RPMI7951 (cell line): ENCODE measurements around the gene GRIK3. TPM values are rescaled to one million over a fixed set of nuclear protein-coding genes. Genes with fewer than 3 reads are reported as not detected.
"Not testable (repeated sequence)": the region's sequence is repeated elsewhere in the genome, so short reads cannot be mapped to it uniquely, and the experiment has no call there.

Source experiments
- DNase-seq: peaks from one replicate; pipeline ENCODE4 v3.0.0-alpha.2; 2012; ENCODE audit warnings: low read depth
- total RNA-seq: library from RNA; depleted of rRNA; stranded (reverse); fragments of >200 nt; shearing (Covaris generic); gene quantifications from 2 replicates; pipeline ENCODE4 v1.2.3, GENCODE V29; 2014; rRNA removed

Gene GRIK3
- not detected in 2 replicates for total RNA-seq

DNA sequence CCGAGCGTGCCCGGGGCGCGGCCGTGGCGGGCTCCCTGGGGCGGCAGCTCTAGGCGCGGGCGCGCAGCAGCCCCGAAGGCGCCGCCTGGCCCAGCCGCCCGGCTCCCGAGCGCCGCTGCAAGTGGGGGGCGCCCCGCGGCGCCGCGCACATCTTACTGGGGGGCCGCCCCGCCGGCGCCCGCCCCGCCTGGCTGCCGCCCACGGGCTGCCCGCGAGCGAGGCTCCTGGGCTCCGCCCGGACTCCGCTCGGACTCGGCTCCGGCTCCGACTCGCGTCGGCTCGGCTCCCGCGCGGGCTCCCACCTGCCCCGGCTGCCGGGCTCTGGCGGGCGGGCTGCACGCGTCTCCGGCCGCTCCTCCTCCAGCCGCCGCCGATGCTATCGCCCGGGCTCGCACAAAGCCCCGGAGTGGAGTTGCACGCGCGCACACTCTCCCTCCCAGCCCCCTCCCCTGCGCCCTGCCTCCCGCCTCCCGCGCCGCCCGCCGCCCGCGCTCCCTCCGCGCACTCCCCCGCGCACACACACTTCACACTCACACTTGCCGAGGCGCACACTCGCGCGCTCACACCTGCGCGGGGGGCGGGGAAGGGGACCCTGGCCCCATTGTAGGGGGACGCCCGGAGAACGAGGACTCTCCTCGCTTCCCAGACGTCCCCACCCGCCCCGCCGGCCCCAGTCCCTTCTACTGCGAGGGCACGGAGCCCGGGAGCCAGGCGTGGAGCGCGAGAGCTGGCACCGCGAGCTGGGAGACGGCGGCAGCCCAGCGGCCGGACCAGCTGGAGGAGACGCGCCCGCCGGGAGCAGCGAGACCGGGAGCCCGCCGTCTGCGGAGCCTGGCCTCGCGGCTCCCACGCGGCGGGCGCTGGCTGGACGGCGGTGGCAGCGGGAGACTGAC is at the start of gene GRIK3:
Gene GRIK3, minus strand, starts transcription at position 395 of the 893 bp plus-strand sequence. CDS start 407 bp downstream, outside the sequence.
- DNase-seq = no peak

DNA sequence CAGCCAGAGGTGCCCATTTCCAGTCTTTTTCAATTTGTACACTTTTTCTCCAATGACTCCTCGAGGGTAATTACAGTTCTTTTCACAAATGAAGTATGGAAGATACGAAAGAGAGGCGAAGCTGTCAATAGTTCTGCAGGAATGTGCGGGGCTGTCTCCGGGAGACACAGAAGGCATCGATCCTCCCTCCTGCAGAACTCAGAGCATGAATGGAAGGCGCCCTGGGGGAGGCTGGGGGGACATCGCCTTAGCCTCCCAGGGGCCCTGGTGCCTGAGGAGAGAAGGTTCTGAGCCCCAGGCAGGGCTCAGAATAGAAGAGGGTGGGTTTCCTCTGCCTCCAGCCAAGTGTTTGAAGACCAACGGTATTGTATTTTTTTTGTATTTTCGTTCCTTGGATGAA is 49.7 kb upstream of the GRIK3 start:
- DNase-seq = no peak

- peak; percentile 3 for DNase-seq
Measured at GRCh38 chr1:37083603-37084002, 49.3 kb upstream of the GRIK3 start.

DNA sequence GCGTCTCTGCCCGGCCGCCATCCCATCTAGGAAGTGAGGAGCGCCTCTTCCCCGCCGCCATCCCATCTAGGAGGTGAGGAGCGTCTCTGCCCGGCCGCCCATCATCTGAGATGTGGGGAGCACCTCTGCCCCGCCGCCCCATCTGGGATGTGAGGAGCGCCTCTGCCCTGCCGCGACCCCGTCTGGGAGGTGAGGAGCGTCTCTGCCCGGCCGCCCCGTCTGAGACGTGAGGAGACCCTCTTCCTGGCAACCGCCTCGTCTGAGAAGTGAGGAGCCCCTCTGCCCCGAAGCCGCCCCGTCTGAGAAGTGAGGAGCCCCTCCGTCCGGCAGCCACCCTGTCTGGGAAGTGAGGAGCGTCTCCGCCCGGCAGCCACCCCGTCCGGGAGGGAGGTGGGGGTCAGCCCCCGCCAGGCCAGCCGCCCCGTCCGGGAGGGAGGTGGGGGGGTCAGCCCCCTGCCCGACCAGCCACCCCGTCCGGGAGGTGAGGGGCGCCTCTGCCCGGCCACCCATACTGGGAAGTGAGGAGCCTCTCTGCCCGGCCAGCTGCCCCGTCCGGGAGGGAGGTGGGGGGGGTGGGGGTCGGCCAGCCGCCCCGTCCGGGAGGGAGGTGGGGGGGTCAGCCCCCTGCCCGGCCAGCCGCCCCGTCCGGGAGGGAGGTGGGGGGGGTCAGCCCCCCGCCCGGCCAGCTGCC is 46.1 kb upstream of the GRIK3 start:
- DNase-seq = not testable (repeated sequence)

- DNase-seq = no peak
Measured at GRCh38 chr1:37078866-37079265, 44.6 kb upstream of the GRIK3 start.

- DNase-seq = no peak
Measured at GRCh38 chr1:37076168-37076567, 41.9 kb upstream of the GRIK3 start.

- DNase-seq = no peak
Measured at GRCh38 chr1:37073854-37074379, 39.6 kb upstream of the GRIK3 start.

- DNase-seq = no peak
Measured at GRCh38 chr1:37073152-37073853, 39.0 kb upstream of the GRIK3 start.

DNA sequence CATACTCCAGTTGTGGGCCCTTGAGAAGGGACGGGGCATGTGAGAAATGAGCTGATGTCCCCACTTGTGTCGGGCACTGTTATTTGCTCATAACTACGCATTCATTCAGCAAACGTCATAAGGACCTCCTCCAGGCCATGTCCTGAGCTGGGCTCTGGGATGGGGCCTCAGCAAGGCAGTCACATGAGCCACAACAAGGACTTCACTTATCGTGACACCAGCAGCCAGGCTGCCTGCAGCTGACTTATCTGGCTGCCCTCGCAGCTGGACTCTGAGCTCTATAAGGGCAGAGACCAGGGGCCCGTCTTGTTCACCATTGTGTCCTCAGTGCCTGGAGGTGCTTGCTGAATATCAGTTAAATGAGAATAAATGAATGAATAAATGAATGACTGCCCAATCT is 37.5 kb upstream of the GRIK3 start:
- no peak for DNase-seq

DNA sequence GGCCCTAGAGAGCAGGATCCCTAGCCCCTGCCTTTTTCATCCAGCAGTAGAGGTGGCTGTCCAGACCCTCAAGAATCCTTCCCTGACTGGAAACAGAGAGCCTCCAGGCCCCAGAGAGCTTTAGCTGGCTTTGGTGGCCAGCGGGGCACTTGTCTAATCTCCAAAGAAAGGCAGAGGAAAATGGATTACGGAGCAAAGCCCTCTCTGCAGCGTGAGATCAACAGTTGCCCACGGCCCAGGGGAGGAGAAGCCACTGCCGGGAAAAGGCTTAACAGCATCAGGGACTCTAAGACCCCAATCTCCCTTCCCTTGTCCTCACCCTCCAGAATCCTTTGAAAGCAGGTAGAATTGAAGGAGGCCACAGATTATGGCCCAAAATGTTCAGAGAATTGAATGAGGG is 35.8 kb upstream of the GRIK3 start:
- DNase-seq = no peak

DNA sequence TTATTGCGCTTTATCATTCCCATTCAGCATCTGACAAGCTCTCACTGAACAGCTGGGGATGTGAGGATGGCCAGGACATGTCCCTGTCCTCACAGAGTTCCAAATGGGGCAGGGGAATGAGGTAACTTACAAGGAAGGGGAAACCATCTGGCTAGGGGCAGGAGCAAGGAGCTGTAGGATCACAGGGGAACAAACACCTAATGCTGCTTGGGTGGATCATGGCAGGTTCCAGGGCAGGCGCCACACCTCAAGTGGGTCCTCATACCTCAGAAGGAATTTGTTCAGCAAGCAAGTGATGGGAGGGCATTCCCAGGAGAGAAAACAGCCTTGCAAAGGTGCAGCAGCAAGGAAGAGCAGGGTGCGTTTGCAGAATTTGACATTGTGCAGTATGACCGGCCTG is 35.1 kb upstream of the GRIK3 start:
- DNase-seq = no peak

GRCh38 chr1:37068897-37069296 is 34.6 kb upstream of the GRIK3 start:
- DNase-seq = no peak

DNA sequence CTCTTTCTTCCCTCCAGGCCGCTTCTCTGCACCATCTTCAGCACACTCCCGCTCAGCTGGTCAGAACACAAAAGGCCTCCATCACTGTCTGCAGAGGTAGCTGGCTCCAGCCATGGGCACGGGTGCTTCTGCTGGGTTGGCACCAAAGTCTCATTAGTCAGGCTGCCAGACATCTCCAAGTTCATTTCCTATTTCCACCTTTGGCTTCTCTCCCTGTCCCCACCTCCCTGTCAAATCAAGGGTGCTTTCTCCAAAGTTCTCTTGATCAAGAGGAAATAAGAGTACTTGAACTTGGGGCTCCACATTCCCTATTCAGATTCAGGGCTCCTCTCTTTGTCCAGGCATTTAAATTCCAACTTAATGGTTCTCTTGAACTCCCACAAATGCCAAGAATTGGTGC is 33.9 kb upstream of the GRIK3 start:
- DNase-seq = no peak

GRCh38 chr1:37064039-37064438 is 29.7 kb upstream of the GRIK3 start:
- DNase-seq = no peak

GRCh38 chr1:37059346-37059745 is 25.0 kb upstream of the GRIK3 start:
- DNase-seq = no peak

DNA sequence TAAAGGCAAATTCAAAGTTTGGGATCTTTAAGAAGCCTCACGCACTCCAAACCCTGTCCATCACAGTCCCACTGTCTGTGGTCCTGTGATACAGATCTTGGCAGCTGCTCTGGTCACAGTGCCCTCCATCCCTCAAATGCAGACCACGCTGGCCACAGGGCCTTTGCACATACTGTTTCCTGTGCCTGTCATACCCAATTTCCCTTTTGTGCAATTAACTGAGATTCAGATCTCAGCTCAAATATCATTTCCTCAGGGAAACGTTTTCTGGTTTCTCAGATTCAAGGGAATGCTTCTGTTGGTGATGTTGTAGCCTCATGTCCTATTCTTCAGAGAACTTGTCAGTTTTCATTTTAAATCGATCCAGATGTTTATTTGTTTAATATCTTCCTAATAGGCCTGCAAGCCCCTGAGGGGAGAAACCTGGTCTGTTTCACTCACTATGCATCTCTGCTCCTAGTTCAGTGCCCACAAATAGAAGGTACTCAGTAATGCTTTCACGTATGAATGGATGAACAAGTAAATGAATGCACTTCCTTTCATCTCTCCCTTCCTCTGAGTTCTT is 24.2 kb upstream of the GRIK3 start:
- no peak for DNase-seq

GRCh38 chr1:37056325-37056724 is 22.0 kb upstream of the GRIK3 start:
- DNase-seq = no peak

- no peak for DNase-seq
Measured at GRCh38 chr1:37055631-37056030, 21.3 kb upstream of the GRIK3 start.

DNA sequence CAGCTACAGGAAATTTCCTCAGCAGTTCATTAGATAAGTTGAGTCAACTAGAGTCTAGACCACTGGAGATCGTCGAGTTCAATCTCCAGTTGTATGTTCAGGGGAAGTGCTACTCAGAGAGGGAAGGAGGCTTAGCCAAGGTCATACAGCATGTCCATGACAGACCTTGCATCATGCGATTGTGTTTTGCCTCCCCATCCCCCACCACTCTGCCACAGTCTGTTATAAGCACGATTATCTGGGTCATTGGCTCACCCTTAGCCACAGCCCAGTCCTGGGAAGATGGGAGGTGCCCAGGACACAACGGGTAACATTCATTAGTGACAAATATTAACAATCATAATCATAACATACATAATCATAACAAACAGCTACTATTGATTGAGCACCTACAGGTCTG is 18.9 kb upstream of the GRIK3 start:
- DNase-seq = no peak

DNA sequence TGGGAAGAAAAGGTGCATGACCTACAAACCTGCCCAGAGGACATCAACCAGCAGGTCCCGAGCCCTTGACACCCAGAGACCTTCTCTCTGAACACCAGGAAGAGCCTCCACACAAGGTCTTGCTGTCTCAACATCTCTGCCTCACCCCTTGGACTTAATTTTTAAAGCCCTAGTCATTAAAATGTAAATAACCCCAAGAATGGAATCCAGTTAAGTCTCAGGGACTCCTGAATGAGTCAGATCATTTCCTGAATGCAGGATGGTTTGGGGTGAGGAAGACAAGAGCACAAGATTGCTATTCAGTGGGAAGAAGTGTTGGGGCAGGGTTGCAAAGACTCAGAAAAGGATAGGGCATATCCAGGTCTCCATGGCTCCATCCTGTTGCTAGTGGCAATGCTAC is 17.8 kb upstream of the GRIK3 start:
- no peak for DNase-seq

DNA sequence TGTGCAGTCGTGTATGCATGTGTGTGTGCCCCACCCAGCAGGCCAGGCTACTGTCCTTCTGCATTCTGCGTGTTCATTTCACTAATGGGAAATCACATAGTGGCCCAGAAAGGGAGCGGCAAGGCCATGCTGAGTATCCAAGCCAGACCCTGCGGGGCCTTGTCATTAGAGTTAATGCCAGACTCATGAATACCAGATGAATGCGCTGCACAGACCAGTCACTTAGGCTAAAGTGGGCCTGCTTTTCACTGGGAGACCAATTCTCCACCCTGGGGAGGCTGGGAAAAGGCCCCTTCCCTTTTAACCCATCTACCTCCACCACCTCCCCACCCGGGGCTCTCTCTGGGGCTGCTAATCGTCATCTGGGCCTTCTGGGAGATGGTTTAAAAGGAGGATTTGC is 17.0 kb upstream of the GRIK3 start:
- DNase-seq = no peak

GRCh38 chr1:37047542-37047941 is 13.2 kb upstream of the GRIK3 start:
- DNase-seq = no peak
